GM21825 (cell line): ENCODE measurements around the gene GTF2IRD1.
"Not testable (repeated sequence)": the region's sequence is repeated elsewhere in the genome, so short reads cannot be mapped to it uniquely, and the experiment has no call there.

Experiments used
- ATAC-seq: cut with Tn5 transposase; IDR thresholded peaks from one replicate; pipeline ENCODE4 v1.9.1; 2021; ENCODE audit warnings: mild to moderate bottlenecking, moderate library complexity; ENCODE audit not compliant: unreplicated experiment

The GTF2IRD1 gene

GRCh38 chr7:74489997-74490945, 36.6 kb downstream of the GTF2IRD1 start:
- ATAC-seq: no peak

GRCh38 chr7:74491490-74491889, 37.8 kb downstream of the GTF2IRD1 start:
- ATAC-seq: not testable (repeated sequence)

- no peak for ATAC-seq
Observed at GRCh38 chr7:74493295-74493694, 39.6 kb downstream of the GTF2IRD1 start.

GRCh38 chr7:74494076-74494548, 40.4 kb downstream of the GTF2IRD1 start:
- no peak for ATAC-seq

- ATAC-seq: no peak
Observed at GRCh38 chr7:74495112-74496086, 41.7 kb downstream of the GTF2IRD1 start.

GRCh38 chr7:74496272-74496671, 42.6 kb downstream of the GTF2IRD1 start:
- ATAC-seq: no peak

- ATAC-seq: not testable (repeated sequence)
Observed at GRCh38 chr7:74496773-74497172, 43.1 kb downstream of the GTF2IRD1 start.

- ATAC-seq: no peak
Observed at GRCh38 chr7:74498354-74498753, 44.6 kb downstream of the GTF2IRD1 start.

GRCh38 chr7:74498996-74499834, 45.5 kb downstream of the GTF2IRD1 start:
- ATAC-seq: no peak

- no peak for ATAC-seq
Observed at GRCh38 chr7:74499835-74500388, 46.2 kb downstream of the GTF2IRD1 start.

GRCh38 chr7:74501298-74501697, 47.6 kb downstream of the GTF2IRD1 start:
- no peak for ATAC-seq

GRCh38 chr7:74502216-74502891, 48.6 kb downstream of the GTF2IRD1 start:
- no peak for ATAC-seq

GRCh38 chr7:74503061-74503460, 49.4 kb downstream of the GTF2IRD1 start:
- ATAC-seq: no peak

- no peak for ATAC-seq
Observed at GRCh38 chr7:74503943-74504342, 50.2 kb downstream of the GTF2IRD1 start.

- no peak for ATAC-seq
Observed at GRCh38 chr7:74505471-74506324, 52.0 kb downstream of the GTF2IRD1 start.

- ATAC-seq: no peak
Observed at GRCh38 chr7:74506325-74506724, 52.6 kb downstream of the GTF2IRD1 start.

GRCh38 chr7:74507538-74508319, 54.0 kb downstream of the GTF2IRD1 start:
- ATAC-seq: no peak

- not testable (repeated sequence) for ATAC-seq
Observed at GRCh38 chr7:74509453-74509852, 55.7 kb downstream of the GTF2IRD1 start.
